BE2C (cell line): ENCODE measurements around the gene TEDC2.
A peak's percentile ranks its signal among the peaks of the same experiment; 100 is the strongest.

Experiments
- DNase-seq: peaks from one replicate; pipeline ENCODE4 v3.0.0-alpha.2; 2020
- H3K27me3 ChIP-seq: fragments of 250-450 bp; sonication (Bioruptor Pico); 2 replicates; pipeline ENCODE4 v1.5.1; 2020; ENCODE audit warnings: mild to moderate bottlenecking
- H3K36me3 ChIP-seq: fragments of 250-450 bp; sonication (Bioruptor Pico); 2 replicates; pipeline ENCODE4 v1.5.1; 2020; ENCODE audit warnings: mild to moderate bottlenecking
- H3K4me1 ChIP-seq: fragments of 250-450 bp; sonication (Bioruptor Pico); 2 replicates; pipeline ENCODE4 v1.5.1; 2020
- H3K4me3 ChIP-seq: 2 replicates; pipeline ENCODE4 v1.5.1; 2011; ENCODE audit warnings: low read depth, low read length
- H3K9me3 ChIP-seq: fragments of 250-450 bp; sonication (Bioruptor Pico); 2 replicates; pipeline ENCODE4 v1.5.1; 2020
- TF ChIP-seq, protein P1 (sequence below): IDR thresholded peaks from 2 replicates; pipeline ENCODE4 v1.5.1; 2012; ENCODE audit warnings: mild to moderate bottlenecking, low read depth, low read length

Gene TEDC2

GRCh38 chr16:2468233-2468724 lies 8.4 kb downstream of the TEDC2 start:
- Histone ChIP-seq H3K4me3 (peak overlapping the region; percentile 56), H3K4me1 (peaks cover 33% of the 10 kb centered on the region), H3K27me3 (no peaks in the 10 kb centered on the region)

GRCh38 chr16:2468725-2469398 lies 9.0 kb downstream of the TEDC2 start:
- Histone ChIP-seq H3K27me3 (no peaks in the 10 kb centered on the region), H3K36me3 (no peaks in the 10 kb centered on the region; the same call in 1 of the 2 replicates), H3K4me1 (peaks cover 34% of the 10 kb centered on the region), H3K9me3 (no peaks in the 10 kb centered on the region), H3K4me3 (peak overlapping the region; percentile 56)
- TF ChIP-seq, protein P1, sequence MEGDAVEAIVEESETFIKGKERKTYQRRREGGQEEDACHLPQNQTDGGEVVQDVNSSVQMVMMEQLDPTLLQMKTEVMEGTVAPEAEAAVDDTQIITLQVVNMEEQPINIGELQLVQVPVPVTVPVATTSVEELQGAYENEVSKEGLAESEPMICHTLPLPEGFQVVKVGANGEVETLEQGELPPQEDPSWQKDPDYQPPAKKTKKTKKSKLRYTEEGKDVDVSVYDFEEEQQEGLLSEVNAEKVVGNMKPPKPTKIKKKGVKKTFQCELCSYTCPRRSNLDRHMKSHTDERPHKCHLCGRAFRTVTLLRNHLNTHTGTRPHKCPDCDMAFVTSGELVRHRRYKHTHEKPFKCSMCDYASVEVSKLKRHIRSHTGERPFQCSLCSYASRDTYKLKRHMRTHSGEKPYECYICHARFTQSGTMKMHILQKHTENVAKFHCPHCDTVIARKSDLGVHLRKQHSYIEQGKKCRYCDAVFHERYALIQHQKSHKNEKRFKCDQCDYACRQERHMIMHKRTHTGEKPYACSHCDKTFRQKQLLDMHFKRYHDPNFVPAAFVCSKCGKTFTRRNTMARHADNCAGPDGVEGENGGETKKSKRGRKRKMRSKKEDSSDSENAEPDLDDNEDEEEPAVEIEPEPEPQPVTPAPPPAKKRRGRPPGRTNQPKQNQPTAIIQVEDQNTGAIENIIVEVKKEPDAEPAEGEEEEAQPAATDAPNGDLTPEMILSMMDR = no peak
- DNase-seq = peak; percentile 87

More at GRCh38 chr16:2468233-2468724, 8.4 kb downstream of the TEDC2 start:
- Histone ChIP-seq H3K9me3 (no peaks in the 10 kb centered on the region), H3K36me3 (no peaks in the 10 kb centered on the region; the same call in 1 of the 2 replicates)
- TF ChIP-seq, protein P1 = no peak
- peak; percentile 87 for DNase-seq

DNA sequence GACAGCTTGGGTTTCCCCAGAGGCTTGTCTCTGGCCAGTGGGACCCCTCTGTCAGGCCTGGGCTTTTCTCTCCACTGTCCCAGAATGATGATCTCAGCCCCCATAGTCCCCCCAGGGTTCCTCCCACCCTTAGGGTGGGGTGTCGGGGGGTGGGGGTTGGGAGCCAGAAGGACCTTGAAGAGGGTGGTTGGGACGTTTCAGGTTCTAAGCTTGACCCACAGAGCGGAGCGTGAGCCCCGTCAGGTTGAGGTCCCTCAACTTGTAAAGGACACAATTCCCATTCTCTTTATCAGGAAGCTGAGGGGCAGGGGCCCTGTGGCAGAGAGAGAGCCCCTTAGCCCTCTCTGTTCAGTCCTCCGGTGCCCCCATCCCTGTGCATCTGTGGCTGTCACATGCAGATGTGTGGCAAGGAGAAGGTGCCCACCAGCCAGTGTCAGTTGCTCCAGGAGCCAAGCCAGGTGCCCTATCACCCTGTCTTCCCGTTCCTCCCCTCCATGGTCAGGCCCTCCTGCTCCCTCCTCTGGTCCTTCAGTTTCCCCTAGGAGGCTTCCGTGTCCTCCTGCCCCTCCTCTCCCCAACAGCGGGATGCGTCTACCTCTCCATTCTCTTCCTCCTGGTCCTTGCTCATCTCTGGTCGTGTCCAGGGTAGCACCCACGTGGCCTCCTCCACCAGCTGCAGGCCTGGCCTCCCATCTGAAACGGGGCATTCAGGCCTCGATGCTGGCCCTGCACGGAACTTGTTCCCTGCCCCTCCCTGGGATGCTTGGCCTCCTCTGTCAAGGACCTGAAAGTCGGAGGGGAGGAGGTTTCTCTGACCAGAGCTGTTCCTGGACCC lies 9.7 kb downstream of the TEDC2 start:
- Histone ChIP-seq H3K9me3 (no peaks in the 10 kb centered on the region), H3K4me3 (peak overlapping the region; percentile 56), H3K27me3 (no peaks in the 10 kb centered on the region), H3K4me1 (peaks cover 34% of the 10 kb centered on the region), H3K36me3 (0 out of 2 replicates have a peak, but pooled peaks cover 4% of the 10 kb centered on the region)
- DNase-seq = no peak
- TF ChIP-seq, protein P1 = no peak

- H3K9me3 ChIP-seq = no peaks in the 10 kb centered on the region
- H3K36me3 ChIP-seq = 0 out of 2 replicates have a peak, but pooled peaks cover 5% of the 10 kb centered on the region
- peaks cover 34% of the 10 kb centered on the region for H3K4me1 ChIP-seq
- TF ChIP-seq, protein P1 = no peak
- DNase-seq = no peak
- no peaks in the 10 kb centered on the region for H3K27me3 ChIP-seq
- H3K4me3 ChIP-seq = no peak overlapping the region
These were observed 10.3 kb downstream of the TEDC2 start for GRCh38 chr16:2470234-2470601.

GRCh38 chr16:2470603-2471015 lies 10.7 kb downstream of the TEDC2 start:
- DNase-seq = no peak
- H3K27me3 ChIP-seq = no peaks in the 10 kb centered on the region
- H3K36me3 ChIP-seq = 0 out of 2 replicates have a peak, but pooled peaks cover 5% of the 10 kb centered on the region
- no peaks in the 10 kb centered on the region for H3K9me3 ChIP-seq
- TF ChIP-seq, protein P1 = no peak
- H3K4me1 ChIP-seq = peaks cover 34% of the 10 kb centered on the region
- H3K4me3 ChIP-seq = peak overlapping the region; percentile 0; the same call in 1 of the 2 replicates
